OCI-LY7 (cell line): Measurements from ENCODE around the gene INSYN2A. TPM values are rescaled to one million over a fixed set of nuclear protein-coding genes. Genes with fewer than 3 reads are reported as not detected.

Experiments used
- BruUV-seq: library from RNA; stranded (reverse); fragments of 400-500 nt; replicated peaks from 2 replicates; lab custom pipeline; 2021; lab: Mats Ljungman, UMichigan
- CTCF ChIA-PET: fragments of 300-600 bp; sonication (Branson Sonifier 250); formaldehyde crosslinking; loops from one replicate; lab custom pipeline; 2022; ENCODE audit warnings: antibody characterized with exemption; ENCODE audit not compliant: unreplicated experiment; lab: Charles Lee
- POLR2A ChIA-PET: fragments of 300-600 bp; sonication (Branson Sonifier 250); formaldehyde crosslinking; loops from one replicate; lab custom pipeline; 2022; ENCODE audit warnings: antibody characterized with exemption; lab: Charles Lee
- DNase-seq: peaks from one replicate; pipeline ENCODE4 v3.0.0-alpha.2; 2015; ENCODE audit warnings: low spot score
- H2AFZ ChIP-seq: fragments of 200-600 bp; sonication (generic), shearing (Covaris generic); 2 replicates; pipeline ENCODE4 v1.6.1; 2014; ENCODE audit warnings: mild to moderate bottlenecking, antibody characterized with exemption, low read length, moderate library complexity
- H3K27ac ChIP-seq: fragments of 200-600 bp; sonication (generic); 2 replicates; pipeline ENCODE4 v1.5.1; 2014; ENCODE audit warnings: mixed run types, low read depth, mild to moderate bottlenecking, moderate library complexity, low read length, inconsistent platforms; ENCODE audit not compliant: poor library complexity, severe bottlenecking
- H3K36me3 ChIP-seq: fragments of 200-600 bp; sonication (generic); 2 replicates; pipeline ENCODE4 v1.6.1; 2014; ENCODE audit warnings: mild to moderate bottlenecking, antibody characterized with exemption, low read length, moderate library complexity, mixed read lengths; ENCODE audit not compliant: insufficient read depth
- H3K4me1 ChIP-seq: fragments of 200-600 bp; sonication (generic); 2 replicates; pipeline ENCODE4 v1.5.1; 2014; ENCODE audit warnings: mild to moderate bottlenecking, low read length; ENCODE audit not compliant: insufficient read depth, poor library complexity, severe bottlenecking
- H3K4me2 ChIP-seq: fragments of 200-600 bp; sonication (generic); 2 replicates; pipeline ENCODE4 v1.6.1; 2014; ENCODE audit warnings: mild to moderate bottlenecking, low read length
- H3K4me3 ChIP-seq: fragments of 200-600 bp; sonication (generic); 2 replicates; pipeline ENCODE4 v1.5.1; 2014; ENCODE audit warnings: mild to moderate bottlenecking, low read depth, low read length; ENCODE audit not compliant: poor library complexity, severe bottlenecking
- H3K79me2 ChIP-seq: fragments of 200-600 bp; sonication (generic); 2 replicates; pipeline ENCODE4 v1.6.1; 2016; ENCODE audit warnings: low read depth, mild to moderate bottlenecking, low read length, moderate library complexity, mixed read lengths; ENCODE audit not compliant: insufficient read depth
- H3K9me2 ChIP-seq: fragments of 200-600 bp; sonication (generic); 2 replicates; pipeline ENCODE4 v1.6.1; 2016; ENCODE audit warnings: mild to moderate bottlenecking, low read length, mixed read lengths; ENCODE audit not compliant: insufficient read depth
- H3K9me3 ChIP-seq: fragments of 200-600 bp; sonication (generic); 2 replicates; pipeline ENCODE4 v1.6.1; 2014; ENCODE audit warnings: mild to moderate bottlenecking, mixed run types, low read length, mixed read lengths
- H4K20me1 ChIP-seq: fragments of 200-600 bp; sonication (generic); 2 replicates; pipeline ENCODE4 v1.6.1; 2014; ENCODE audit warnings: mild to moderate bottlenecking, antibody characterized with exemption, low read length, moderate library complexity, mixed read lengths; ENCODE audit not compliant: insufficient read depth
- EZH2phosphoT487 ChIP-seq: fragments of 200-600 bp; sonication (generic); IDR thresholded peaks from 2 replicates; pipeline ENCODE4 v1.6.1; 2018; ENCODE audit warnings: low read depth, borderline replicate concordance, mild to moderate bottlenecking, mixed run types, antibody characterized with exemption, low read length, moderate library complexity, mixed read lengths
- intact Hi-C: fragments of 100-400 bp; cut with micrococcal nuclease; formaldehyde crosslinking; loops from one replicate; pipeline ENCODE4 v1.10.0; 2022; ENCODE audit not compliant: unreplicated experiment
- total RNA-seq, 2 experiments: library from RNA; depleted of rRNA in 1 of 2; stranded (reverse); fragments of >200 nt in 1 of 2; shearing (Covaris generic) in 1 of 2; gene quantifications; 2 replicates each; pipeline ENCODE4 v1.2.3, GENCODE V29; 2014 to 2022
- TF ChIP-seq, protein P1 (sequence below): fragments of 200-600 bp; sonication (generic); conservative IDR thresholded peaks from 2 replicates; pipeline ENCODE4 v1.5.1; 2014; ENCODE audit warnings: mild to moderate bottlenecking, antibody characterized with exemption, low read length, moderate library complexity, mixed read lengths

The INSYN2A gene
- total RNA-seq, 2 experiments from 2014 or later = not detected

DNA sequence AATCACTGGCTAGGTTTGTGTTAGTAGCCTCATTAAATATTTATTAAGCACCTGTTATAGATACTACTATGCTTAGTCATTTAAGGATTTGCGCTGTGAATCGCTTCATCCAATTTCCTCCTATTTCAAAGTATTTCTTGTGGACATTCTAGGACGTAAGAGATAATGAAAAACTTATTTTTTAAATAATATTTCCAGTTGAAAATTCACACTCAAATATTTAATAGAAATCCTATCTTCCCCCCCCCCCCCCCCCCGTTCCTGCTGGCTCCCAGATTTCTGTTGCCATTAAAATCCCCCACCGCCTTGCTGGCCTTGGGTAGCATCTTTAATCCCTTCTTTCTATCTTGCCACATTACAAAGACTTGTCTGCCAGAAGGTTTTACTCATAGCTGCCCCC lies 6.0 kb downstream of the INSYN2A start:
- Histone ChIP-seq H3K27ac (no peak overlapping the region), H2AFZ (no peak overlapping the region), H3K4me3 (no peak overlapping the region), H3K4me2 (no peak overlapping the region), H3K4me1 (no peaks in the 10 kb centered on the region), H3K9me3 (no peaks in the 10 kb centered on the region), H3K9me2 (no peaks in the 10 kb centered on the region), H4K20me1 (no peaks in the 10 kb centered on the region), H3K79me2 (no peaks in the 10 kb centered on the region), H3K36me3 (no peaks in the 10 kb centered on the region)
- ChIA-PET POLR2A (no interaction called here), CTCF (no interaction called here)
- intact Hi-C loops = no loop called here
- BruUV-seq = no TSS peak
- TF ChIP-seq, protein P1, sequence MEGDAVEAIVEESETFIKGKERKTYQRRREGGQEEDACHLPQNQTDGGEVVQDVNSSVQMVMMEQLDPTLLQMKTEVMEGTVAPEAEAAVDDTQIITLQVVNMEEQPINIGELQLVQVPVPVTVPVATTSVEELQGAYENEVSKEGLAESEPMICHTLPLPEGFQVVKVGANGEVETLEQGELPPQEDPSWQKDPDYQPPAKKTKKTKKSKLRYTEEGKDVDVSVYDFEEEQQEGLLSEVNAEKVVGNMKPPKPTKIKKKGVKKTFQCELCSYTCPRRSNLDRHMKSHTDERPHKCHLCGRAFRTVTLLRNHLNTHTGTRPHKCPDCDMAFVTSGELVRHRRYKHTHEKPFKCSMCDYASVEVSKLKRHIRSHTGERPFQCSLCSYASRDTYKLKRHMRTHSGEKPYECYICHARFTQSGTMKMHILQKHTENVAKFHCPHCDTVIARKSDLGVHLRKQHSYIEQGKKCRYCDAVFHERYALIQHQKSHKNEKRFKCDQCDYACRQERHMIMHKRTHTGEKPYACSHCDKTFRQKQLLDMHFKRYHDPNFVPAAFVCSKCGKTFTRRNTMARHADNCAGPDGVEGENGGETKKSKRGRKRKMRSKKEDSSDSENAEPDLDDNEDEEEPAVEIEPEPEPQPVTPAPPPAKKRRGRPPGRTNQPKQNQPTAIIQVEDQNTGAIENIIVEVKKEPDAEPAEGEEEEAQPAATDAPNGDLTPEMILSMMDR = no peak
- TF ChIP-seq EZH2phosphoT487 = no peak
- DNase-seq = no peak

DNA sequence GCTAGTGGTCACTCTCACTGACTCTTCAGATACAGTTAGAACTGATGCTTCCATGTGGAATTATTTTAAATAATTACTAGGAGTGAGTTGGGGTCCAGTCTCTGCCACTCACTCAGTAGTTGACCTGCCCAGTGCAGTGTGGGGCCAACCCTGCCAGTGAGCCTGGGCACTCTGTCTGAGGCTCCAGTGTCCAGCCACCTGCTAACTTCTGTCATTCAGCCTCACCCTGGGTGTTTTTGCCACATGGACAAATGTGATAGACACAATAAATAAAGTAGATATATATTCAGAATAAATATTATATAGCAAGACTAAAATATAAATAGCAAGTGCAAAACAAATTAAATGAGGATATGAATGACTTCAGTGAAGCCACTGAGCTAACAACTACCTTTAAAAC lies 7.2 kb downstream of the INSYN2A start:
- Histone ChIP-seq H3K36me3 (no peaks in the 10 kb centered on the region), H4K20me1 (no peaks in the 10 kb centered on the region), H3K27ac (no peak overlapping the region), H3K9me3 (no peaks in the 10 kb centered on the region), H3K79me2 (no peaks in the 10 kb centered on the region), H3K4me1 (no peaks in the 10 kb centered on the region), H3K4me3 (no peak overlapping the region), H2AFZ (no peak overlapping the region), H3K9me2 (no peaks in the 10 kb centered on the region), H3K4me2 (no peak overlapping the region)
- no peak for DNase-seq
- intact Hi-C loops = no loop called here
- no TSS peak for BruUV-seq
- ChIA-PET POLR2A (no interaction called here), CTCF (no interaction called here)
- no peak for TF ChIP-seq EZH2phosphoT487
- TF ChIP-seq, protein P1 = no peak

GRCh38 chr10:127186813-127187212 lies 9.6 kb downstream of the INSYN2A start:
- DNase-seq = no peak
- no peaks in the 10 kb centered on the region for H3K9me2 ChIP-seq
- intact Hi-C loops = no loop called here
- H2AFZ ChIP-seq = no peak overlapping the region
- no peak for TF ChIP-seq EZH2phosphoT487
- TF ChIP-seq, protein P1 = no peak
- H3K4me1 ChIP-seq = no peaks in the 10 kb centered on the region
- no peak overlapping the region for H3K4me2 ChIP-seq
- ChIA-PET CTCF (no interaction called here), POLR2A (no interaction called here)
- no peak overlapping the region for H3K4me3 ChIP-seq
- no peaks in the 10 kb centered on the region for H3K36me3 ChIP-seq
- H3K9me3 ChIP-seq = no peaks in the 10 kb centered on the region
- H3K27ac ChIP-seq = no peak overlapping the region
- H4K20me1 ChIP-seq = no peaks in the 10 kb centered on the region
- BruUV-seq = no TSS peak
- no peaks in the 10 kb centered on the region for H3K79me2 ChIP-seq
